Measurements from ENCODE around the gene OGFR. TPM values are rescaled to one million over a fixed set of nuclear protein-coding genes. Genes with fewer than 3 reads are reported as not detected.

Gene OGFR
- total and polyA plus RNA-seq, 9 donors: 28.6 to 52.9 (median 43.0) TPM

GRCh38 chr20:62806383-62807050 lies 1.9 kb downstream of the OGFR start:
- intact Hi-C loops (cut with DNase I): loop anchor here in 2 of 4 donors (5.0 kb wide), 1 partner anchor 139 kb away; no protein-coding TSS in a partner anchor
- H3K36me3 ChIP-seq: no peaks in the 10 kb centered on the region
- H3K9me3 ChIP-seq: no peaks in the 10 kb centered on the region
- peak overlapping the region; percentile 79 for H3K4me3 ChIP-seq
- TF ChIP-seq EP300 (IDR thresholded peaks at IDR 0.05): no peak
- TF ChIP-seq CTCF (IDR thresholded peaks at IDR 0.05): no peak
- no peak for TF ChIP-seq POLR2A (IDR thresholded peaks at IDR 0.05)
- H3K4me1 ChIP-seq (ENCODE audit: insufficient read depth): peaks cover 10% of the 10 kb centered on the region
- no peaks in the 10 kb centered on the region for H3K27me3 ChIP-seq
- no peak overlapping the region for H3K27ac ChIP-seq
- 58 to 67% (median 67%) methylated on average over 10 to 11 of the region's 11 CpGs for WGBS, 3 donors
- DNase-seq: no peak

- intact Hi-C loops (cut with DNase I): loop anchor here in 2 of 4 donors (5.0 kb wide), 1 partner anchor 140 kb away; no protein-coding TSS in a partner anchor
- Histone ChIP-seq H3K27ac (no peak overlapping the region), H3K9me3 (no peaks in the 10 kb centered on the region), H3K27me3 (no peaks in the 10 kb centered on the region), H3K4me3 (no peak overlapping the region), H3K4me1 (ENCODE audit: insufficient read depth) (peaks cover 10% of the 10 kb centered on the region), H3K36me3 (no peaks in the 10 kb centered on the region)
- TF ChIP-seq EP300 (IDR thresholded peaks at IDR 0.05) (no peak), POLR2A (IDR thresholded peaks at IDR 0.05) (no peak), CTCF (IDR thresholded peaks at IDR 0.05) (no peak)
- 79 to 85% (median 83%) methylated on average over 19 to 23 of the region's 23 CpGs for WGBS, 3 donors
- no peak for DNase-seq
These were observed 3.0 kb downstream of the OGFR start for GRCh38 chr20:62807444-62808210.

- intact Hi-C loops (cut with DNase I): loop anchor here in 2 of 4 donors (5.0 kb wide), 1 partner anchor 141 kb away; no protein-coding TSS in a partner anchor
- Histone ChIP-seq H3K27me3 (no peaks in the 10 kb centered on the region), H3K4me1 (ENCODE audit: insufficient read depth) (peaks cover 10% of the 10 kb centered on the region), H3K4me3 (no peak overlapping the region), H3K27ac (no peak overlapping the region), H3K36me3 (no peaks in the 10 kb centered on the region), H3K9me3 (no peaks in the 10 kb centered on the region)
- peak; percentile 63 to 83 (median 77) for DNase-seq
- WGBS, 3 donors: 42 to 43% (median 43%) methylated on average over 20 to 21 of the region's 21 CpGs
- TF ChIP-seq EP300 (IDR thresholded peaks at IDR 0.05) (no peak), POLR2A (IDR thresholded peaks at IDR 0.05) (no peak), CTCF (IDR thresholded peaks at IDR 0.05) (peak; percentile 75 to 80 (median 78))
These were observed 3.7 kb downstream of the OGFR start for GRCh38 chr20:62808211-62808865.
